ENCODE data around the gene GLMP.

GLMP gene

DNA sequence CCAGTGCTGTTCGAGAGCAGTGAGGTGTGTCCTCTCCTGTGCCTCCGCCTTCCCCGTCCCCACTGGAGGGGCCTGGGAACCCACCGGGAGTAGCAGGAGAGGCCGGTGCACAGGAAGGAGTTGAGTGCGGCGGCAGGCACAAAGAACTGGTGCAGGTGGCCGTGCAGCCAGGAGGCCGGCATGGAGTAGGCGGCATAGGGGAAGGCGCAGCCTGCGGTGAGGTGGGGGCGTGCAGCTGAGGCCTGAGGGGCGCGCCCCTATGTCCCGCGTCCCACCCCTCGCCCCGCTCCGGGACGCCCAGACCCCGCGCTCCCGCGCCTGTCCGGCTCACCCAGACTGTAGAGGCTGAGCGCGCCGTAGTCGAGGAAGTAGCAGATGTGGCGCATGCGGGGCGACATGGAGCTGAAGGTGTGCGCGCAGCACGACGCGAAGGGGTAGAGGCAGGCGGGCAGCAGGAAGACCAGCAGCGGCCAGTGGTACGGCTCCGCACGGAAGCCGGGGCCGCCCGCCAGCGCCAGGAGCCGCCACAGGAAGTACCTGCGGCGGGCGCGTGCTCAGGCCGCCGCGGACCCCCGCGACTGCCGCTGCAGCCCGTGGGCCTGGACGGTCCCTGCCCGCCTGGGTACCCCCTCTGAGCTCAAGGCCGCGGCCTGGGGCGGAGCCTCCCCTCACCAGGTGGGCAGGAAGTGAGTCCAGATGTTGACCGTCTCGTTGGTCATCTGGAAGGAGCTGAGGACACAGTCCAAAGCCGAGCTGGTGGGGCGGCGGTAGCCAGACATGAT, 49.8 kb downstream of the GLMP start:
- H3K27ac ChIP-seq = peak overlapping the region; percentile 55

DNA sequence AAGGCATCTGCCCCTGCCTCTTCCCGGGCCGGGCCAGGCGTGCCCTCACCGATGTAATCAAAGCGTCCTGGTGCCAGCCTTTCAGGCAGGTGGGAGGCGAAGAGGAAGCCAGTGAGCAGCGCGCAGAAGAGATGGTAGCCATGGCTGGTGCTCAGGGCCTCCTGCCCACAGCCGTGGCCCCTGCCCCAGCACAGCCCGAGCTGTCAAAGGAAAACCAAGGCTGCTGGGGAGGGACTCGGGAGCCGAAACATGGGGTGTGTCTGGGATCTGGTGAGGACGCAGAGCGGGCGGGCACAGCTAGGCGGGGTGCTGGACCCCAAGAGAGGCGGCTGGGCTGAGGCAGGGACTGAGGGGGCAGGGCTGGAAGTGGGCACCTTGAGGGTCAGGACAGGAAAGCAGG, 50.8 kb downstream of the GLMP start:
- TF ChIP-seq ZFX (IDR thresholded peaks at IDR 0.05; ENCODE audit: borderline replicate concordance) = no peak
- TF ChIP-seq, protein P1, sequence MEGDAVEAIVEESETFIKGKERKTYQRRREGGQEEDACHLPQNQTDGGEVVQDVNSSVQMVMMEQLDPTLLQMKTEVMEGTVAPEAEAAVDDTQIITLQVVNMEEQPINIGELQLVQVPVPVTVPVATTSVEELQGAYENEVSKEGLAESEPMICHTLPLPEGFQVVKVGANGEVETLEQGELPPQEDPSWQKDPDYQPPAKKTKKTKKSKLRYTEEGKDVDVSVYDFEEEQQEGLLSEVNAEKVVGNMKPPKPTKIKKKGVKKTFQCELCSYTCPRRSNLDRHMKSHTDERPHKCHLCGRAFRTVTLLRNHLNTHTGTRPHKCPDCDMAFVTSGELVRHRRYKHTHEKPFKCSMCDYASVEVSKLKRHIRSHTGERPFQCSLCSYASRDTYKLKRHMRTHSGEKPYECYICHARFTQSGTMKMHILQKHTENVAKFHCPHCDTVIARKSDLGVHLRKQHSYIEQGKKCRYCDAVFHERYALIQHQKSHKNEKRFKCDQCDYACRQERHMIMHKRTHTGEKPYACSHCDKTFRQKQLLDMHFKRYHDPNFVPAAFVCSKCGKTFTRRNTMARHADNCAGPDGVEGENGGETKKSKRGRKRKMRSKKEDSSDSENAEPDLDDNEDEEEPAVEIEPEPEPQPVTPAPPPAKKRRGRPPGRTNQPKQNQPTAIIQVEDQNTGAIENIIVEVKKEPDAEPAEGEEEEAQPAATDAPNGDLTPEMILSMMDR (IDR thresholded peaks at IDR 0.05) = no peak
- peak overlapping the region; percentile 26; the same call in 1 of the 2 replicates for H3K27ac ChIP-seq

More for the DNA sequence above, 49.8 kb downstream of the GLMP start:
- TF ChIP-seq, protein P1 (IDR thresholded peaks at IDR 0.05) = no peak
- no peak for TF ChIP-seq ZFX (IDR thresholded peaks at IDR 0.05; ENCODE audit: borderline replicate concordance)

DNA sequence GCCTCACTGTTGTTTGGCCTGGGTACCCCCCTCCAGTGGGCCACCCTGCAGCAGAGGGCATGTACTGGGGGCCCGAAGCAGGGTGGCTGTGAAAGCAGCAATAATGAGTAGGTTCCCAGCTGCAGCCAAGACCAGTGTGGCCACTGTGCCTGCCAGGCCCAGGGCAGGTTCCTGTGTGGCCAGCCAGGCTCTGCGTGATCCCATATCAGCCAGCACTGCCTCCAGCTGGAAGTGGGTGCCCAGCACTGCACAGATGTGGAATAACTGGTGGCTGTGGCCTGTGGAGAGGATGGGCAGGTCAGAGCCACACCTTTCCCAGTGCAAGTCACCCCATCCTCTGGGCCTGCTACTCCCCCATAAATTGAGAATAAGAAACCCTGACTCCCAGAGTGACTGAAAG, 51.4 kb downstream of the GLMP start:
- H3K27ac ChIP-seq = peak overlapping the region; percentile 26; the same call in 1 of the 2 replicates
- TF ChIP-seq, protein P1 (IDR thresholded peaks at IDR 0.05) = no peak
- no peak for TF ChIP-seq ZFX (IDR thresholded peaks at IDR 0.05; ENCODE audit: borderline replicate concordance)

DNA sequence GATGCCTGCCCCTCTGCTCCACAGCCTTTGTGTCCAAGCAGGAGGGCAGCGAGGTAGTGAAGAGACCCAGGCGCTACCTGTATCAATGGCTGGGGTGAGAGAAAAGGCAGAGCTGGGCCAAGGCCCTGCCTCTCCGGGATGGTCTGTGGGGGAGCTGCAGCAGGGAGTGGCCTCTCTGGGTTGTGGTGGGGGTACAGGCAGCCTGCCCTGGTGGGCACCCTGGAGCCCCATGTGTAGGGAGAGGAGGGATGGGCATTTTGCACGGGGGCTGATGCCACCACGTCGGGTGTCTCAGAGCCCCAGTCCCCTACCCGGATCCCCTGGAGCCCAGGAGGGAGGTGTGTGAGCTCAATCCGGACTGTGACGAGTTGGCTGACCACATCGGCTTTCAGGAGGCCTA, 52.7 kb downstream of the GLMP start:
- no peak overlapping the region for H3K27ac ChIP-seq
- no peak for TF ChIP-seq ZFX (IDR thresholded peaks at IDR 0.05; ENCODE audit: borderline replicate concordance)
- TF ChIP-seq, protein P1 (IDR thresholded peaks at IDR 0.05) = no peak
